KOPT-K1 (cell line): ENCODE measurements around the gene PKDCC.
"Not testable (repeated sequence)": the region's sequence is repeated elsewhere in the genome, so short reads cannot be mapped to it uniquely, and the experiment has no call there.

Experiments used
- H3K27ac ChIP-seq: fragments of 200-600 bp; sonication (generic); 2 replicates; pipeline ENCODE4 v1.5.1; 2016; ENCODE audit warnings: antibody characterized with exemption, mild to moderate bottlenecking, low read depth, low read length; ENCODE audit not compliant: poor library complexity, severe bottlenecking
- H3K36me3 ChIP-seq: fragments of 200-600 bp; sonication (generic); 2 replicates; pipeline ENCODE4 v1.5.1; 2017; ENCODE audit warnings: antibody characterized with exemption, mild to moderate bottlenecking, low read length, moderate library complexity; ENCODE audit not compliant: insufficient read depth
- H3K9me3 ChIP-seq: fragments of 200-600 bp; sonication (generic); 2 replicates; pipeline ENCODE4 v1.5.1; 2017; ENCODE audit warnings: antibody characterized with exemption, low read length, mild to moderate bottlenecking; ENCODE audit not compliant: insufficient read depth, poor library complexity, severe bottlenecking

The PKDCC gene

GRCh38 chr2:42081151-42081550 lies 33.3 kb downstream of the PKDCC start:
- H3K9me3 ChIP-seq, H3K36me3 ChIP-seq, H3K27ac ChIP-seq: not testable (repeated sequence)

- H3K9me3 ChIP-seq = no peaks in the 10 kb centered on the region
- H3K36me3 ChIP-seq = no peaks in the 10 kb centered on the region
- no peak overlapping the region for H3K27ac ChIP-seq
Observed at GRCh38 chr2:42082016-42082415, 34.2 kb downstream of the PKDCC start.

GRCh38 chr2:42084231-42084671 lies 36.4 kb downstream of the PKDCC start:
- no peaks in the 10 kb centered on the region for H3K36me3 ChIP-seq
- H3K27ac ChIP-seq = no peak overlapping the region
- H3K9me3 ChIP-seq = no peaks in the 10 kb centered on the region

GRCh38 chr2:42085070-42085469 lies 37.2 kb downstream of the PKDCC start:
- H3K27ac ChIP-seq, H3K9me3 ChIP-seq, H3K36me3 ChIP-seq: not testable (repeated sequence)

- Histone ChIP-seq H3K9me3 (no peaks in the 10 kb centered on the region), H3K36me3 (no peaks in the 10 kb centered on the region), H3K27ac (no peak overlapping the region)
Observed at GRCh38 chr2:42085706-42086487, 38.1 kb downstream of the PKDCC start.

- Histone ChIP-seq H3K9me3 (no peaks in the 10 kb centered on the region), H3K27ac (no peak overlapping the region), H3K36me3 (no peaks in the 10 kb centered on the region)
Observed at GRCh38 chr2:42086500-42086953, 38.7 kb downstream of the PKDCC start.

GRCh38 chr2:42087137-42087856 lies 39.5 kb downstream of the PKDCC start:
- Histone ChIP-seq H3K27ac (no peak overlapping the region), H3K9me3 (no peaks in the 10 kb centered on the region), H3K36me3 (no peaks in the 10 kb centered on the region)

GRCh38 chr2:42087857-42088195 lies 40.0 kb downstream of the PKDCC start:
- Histone ChIP-seq H3K36me3 (no peaks in the 10 kb centered on the region), H3K27ac (no peak overlapping the region), H3K9me3 (no peaks in the 10 kb centered on the region)

GRCh38 chr2:42089340-42089925 lies 41.6 kb downstream of the PKDCC start:
- H3K9me3 ChIP-seq = no peaks in the 10 kb centered on the region
- no peak overlapping the region for H3K27ac ChIP-seq
- no peaks in the 10 kb centered on the region for H3K36me3 ChIP-seq

- no peaks in the 10 kb centered on the region for H3K9me3 ChIP-seq
- H3K27ac ChIP-seq = no peak overlapping the region
- H3K36me3 ChIP-seq = no peaks in the 10 kb centered on the region
Observed at GRCh38 chr2:42090216-42090615, 42.4 kb downstream of the PKDCC start.

- Histone ChIP-seq H3K36me3 (no peaks in the 10 kb centered on the region), H3K9me3 (no peaks in the 10 kb centered on the region), H3K27ac (no peak overlapping the region)
Observed at GRCh38 chr2:42091671-42092070, 43.9 kb downstream of the PKDCC start.

- Histone ChIP-seq H3K9me3 (no peaks in the 10 kb centered on the region), H3K36me3 (no peaks in the 10 kb centered on the region), H3K27ac (no peak overlapping the region)
Observed at GRCh38 chr2:42092084-42092996, 44.5 kb downstream of the PKDCC start.

- Histone ChIP-seq H3K27ac (no peak overlapping the region), H3K36me3 (no peaks in the 10 kb centered on the region), H3K9me3 (no peaks in the 10 kb centered on the region)
Observed at GRCh38 chr2:42094114-42094513, 46.3 kb downstream of the PKDCC start.

- peaks cover 12% of the 10 kb centered on the region for H3K9me3 ChIP-seq
- no peak overlapping the region for H3K27ac ChIP-seq
- no peaks in the 10 kb centered on the region for H3K36me3 ChIP-seq
Observed at GRCh38 chr2:42095923-42096408, 48.1 kb downstream of the PKDCC start.
